Dermis blood vessel endothelial cell (primary cell): ENCODE data around the gene BRD4. TPM values are rescaled to one million over a fixed set of nuclear protein-coding genes. Genes with fewer than 3 reads are reported as not detected.
"Not testable (repeated sequence)": the region's sequence is repeated elsewhere in the genome, so short reads cannot be mapped to it uniquely, and the experiment has no call there.

Experiments used
- DNase-seq: peaks from one replicate; pipeline ENCODE4 v3.0.0; 2010
- total RNA-seq: library from RNA; depleted of rRNA; stranded (reverse); fragments of >200 nt; gene quantifications from 2 replicates; pipeline ENCODE4 v1.2.3, GENCODE V29; 2014

Gene BRD4
- total RNA-seq, result 10.9 and 21.3 TPM in 2 replicates

GRCh38 chr19:15332311-15332996, at the start of gene BRD4:
TSS of gene BRD4 (minus strand) at chr19:15332539. CDS start at chr19:15273099, 59,440 bp downstream.
- DNase-seq, result peak; percentile 74

- DNase-seq, result no peak
Observed at GRCh38 chr19:15381864-15382263, 49.5 kb upstream of the BRD4 start.

GRCh38 chr19:15381429-15381828, 49.1 kb upstream of the BRD4 start:
- no peak for DNase-seq

GRCh38 chr19:15379999-15380647, 47.8 kb upstream of the BRD4 start:
- DNase-seq, result peak; percentile 60

GRCh38 chr19:15379083-15379998, 47.0 kb upstream of the BRD4 start, which contains the start of gene AKAP8:
TSS of gene AKAP8 (minus strand) at chr19:15379787. CDS start at chr19:15379731, 56 bp downstream.
- peak; percentile 99 for DNase-seq

- peak; percentile 63 for DNase-seq
Observed at GRCh38 chr19:15378534-15379082, 46.3 kb upstream of the BRD4 start.

GRCh38 chr19:15374796-15375440, 42.6 kb upstream of the BRD4 start:
- DNase-seq, result peak; percentile 82

GRCh38 chr19:15374105-15374651, 41.8 kb upstream of the BRD4 start:
- DNase-seq, result peak; percentile 10

GRCh38 chr19:15373644-15374043, 41.3 kb upstream of the BRD4 start:
- DNase-seq, result no peak

- DNase-seq, result no peak
Observed at GRCh38 chr19:15372891-15373301, 40.6 kb upstream of the BRD4 start.

- DNase-seq, result no peak
Observed at GRCh38 chr19:15372470-15372869, 40.1 kb upstream of the BRD4 start.

GRCh38 chr19:15371786-15372380, 39.5 kb upstream of the BRD4 start:
- peak; percentile 71 for DNase-seq

GRCh38 chr19:15371119-15371518, 38.8 kb upstream of the BRD4 start:
- DNase-seq, result no peak

- DNase-seq, result no peak
Observed at GRCh38 chr19:15369594-15369891, 37.2 kb upstream of the BRD4 start.

- no peak for DNase-seq
Observed at GRCh38 chr19:15368798-15369593, 36.7 kb upstream of the BRD4 start.

- DNase-seq, result no peak
Observed at GRCh38 chr19:15368051-15368632, 35.8 kb upstream of the BRD4 start.

- DNase-seq, result no peak
Observed at GRCh38 chr19:15367439-15367838, 35.1 kb upstream of the BRD4 start.

GRCh38 chr19:15365264-15365663, 32.9 kb upstream of the BRD4 start:
- no peak for DNase-seq

- DNase-seq, result not testable (repeated sequence)
Observed at GRCh38 chr19:15363791-15364190, 31.5 kb upstream of the BRD4 start.

GRCh38 chr19:15363048-15363447, 30.7 kb upstream of the BRD4 start:
- DNase-seq, result not testable (repeated sequence)
